H1 (cell line): ENCODE measurements around the gene SMIM23. TPM values are rescaled to one million over a fixed set of nuclear protein-coding genes. Genes with fewer than 3 reads are reported as not detected.

Experiments
- CTCF ChIA-PET: fragments of 300-600 bp; sonication (Branson Sonifier 250); formaldehyde crosslinking; loops from one replicate; lab custom pipeline; 2021; ENCODE audit not compliant: partially characterized antibody; lab: Charles Lee
- POLR2A ChIA-PET: fragments of 300-600 bp; sonication (Branson Sonifier 250); formaldehyde crosslinking; loops from one replicate; lab custom pipeline; 2021; ENCODE audit warnings: inconsistent platforms; ENCODE audit not compliant: partially characterized antibody; lab: Charles Lee
- DNase-seq, 2 experiments: peaks; one replicate each; pipeline versions ENCODE4 v3.0.0 to v3.0.0-alpha.2; 2010 to 2022; ENCODE audit warnings: low spot score in 2 of 2, low read depth in 1 of 2, mixed read lengths in 1 of 2
- FAIRE-seq: peaks from 2 replicates; lab custom pipeline; 2011; peaks lifted over from hg19 to GRCh38; lab: Jason Lieb, UNC
- H2AFZ ChIP-seq: 2 replicates; pipeline ENCODE4 v1.8.1; 2012; ENCODE audit warnings: low read length, inconsistent platforms
- H2AK5ac ChIP-seq: 2 replicates; pipeline ENCODE4 v1.6.1; 2013; ENCODE audit warnings: low read depth, low read length
- H2BK120ac ChIP-seq: replicated peaks from 2 replicates; pipeline ENCODE3; 2013; ENCODE audit warnings: low read depth, low read length, inconsistent platforms
- H2BK12ac ChIP-seq: 2 replicates; pipeline ENCODE4 v1.6.1; 2013; ENCODE audit warnings: low read depth, low read length
- H2BK15ac ChIP-seq: 2 replicates; pipeline ENCODE4 v1.6.1; 2013; ENCODE audit warnings: low read length
- H2BK20ac ChIP-seq: 2 replicates; pipeline ENCODE4 v1.6.1; 2013; ENCODE audit warnings: low read length
- H2BK5ac ChIP-seq: 2 replicates; pipeline ENCODE4 v1.6.1; 2013; ENCODE audit warnings: low read depth, low read length
- H3K14ac ChIP-seq: 2 replicates; pipeline ENCODE4 v1.6.1; 2013; ENCODE audit warnings: inconsistent platforms; ENCODE audit not compliant: insufficient read length
- H3K18ac ChIP-seq: 2 replicates; pipeline ENCODE4 v1.6.1; 2013; ENCODE audit warnings: low read length; ENCODE audit errors: extremely low read depth
- H3K23ac ChIP-seq: 2 replicates; pipeline ENCODE4 v1.6.1; 2013; ENCODE audit warnings: inconsistent platforms; ENCODE audit not compliant: insufficient read length
- H3K23me2 ChIP-seq: 2 replicates; pipeline ENCODE4 v1.6.1; 2013; ENCODE audit warnings: low read depth, low read length
- H3K27ac ChIP-seq: 2 replicates; pipeline ENCODE4 v1.6.1; 2011; ENCODE audit warnings: low read depth, low read length, inconsistent platforms
- H3K27me3 ChIP-seq, 4 experiments: replicated peaks in 1 of 4; 1 replicate in 1 of 4; 2 replicates in 3 of 4; pipeline versions ENCODE4 v1.6.1 to v1.8.1; 2011 to 2013; ENCODE audit warnings: low read length in 3 of 4, mild to moderate bottlenecking in 3 of 4, inconsistent platforms in 2 of 4, mixed read lengths in 2 of 4, moderate library complexity in 1 of 4; ENCODE audit not compliant: control insufficient read depth in 3 of 4, insufficient read depth in 3 of 4; ENCODE audit errors: extremely low read depth in 1 of 4
- H3K36me3 ChIP-seq, 4 experiments: 2 replicates each; pipeline versions ENCODE4 v1.6.1 to v1.8.1; 2011 to 2013; ENCODE audit warnings: mild to moderate bottlenecking in 4 of 4, low read length in 3 of 4, moderate library complexity in 2 of 4, control low read depth in 1 of 4, inconsistent platforms in 1 of 4; ENCODE audit not compliant: insufficient read depth in 4 of 4, control insufficient read depth in 2 of 4
- H3K4ac ChIP-seq: replicated peaks from 2 replicates; pipeline ENCODE3; 2013; ENCODE audit warnings: low read length, low read depth, mixed read lengths, inconsistent platforms; ENCODE audit not compliant: insufficient read length
- H3K4me1 ChIP-seq, 4 experiments: replicated peaks in 1 of 4; 1 replicate in 1 of 4; 2 replicates in 3 of 4; pipeline versions ENCODE4 v1.6.1 to v1.8.1; 2011 to 2013; ENCODE audit warnings: low read length in 3 of 4, inconsistent platforms in 2 of 4, mixed read lengths in 1 of 4; ENCODE audit not compliant: insufficient read depth in 4 of 4, control insufficient read depth in 3 of 4
- H3K4me2 ChIP-seq, 2 experiments: 2 replicates each; pipeline versions ENCODE4 v1.6.1 to v1.8.1; 2011 to 2013; ENCODE audit warnings: low read depth in 2 of 2, low read length in 2 of 2, control low read depth in 1 of 2, inconsistent platforms in 1 of 2, mild to moderate bottlenecking in 1 of 2; ENCODE audit not compliant: insufficient read depth in 1 of 2
- H3K4me3 ChIP-seq, 4 experiments: fragments of 200-600, 300-600 bp in 1 of 4; sonication (generic), shearing (Covaris generic), sonication (Bioruptor Twin) in 1 of 4; 2 replicates each; pipeline versions ENCODE4 v1.5.1 to v1.8.1; 2011 to 2016; ENCODE audit warnings: low read length in 4 of 4, low read depth in 3 of 4, control low read depth in 2 of 4, inconsistent platforms in 2 of 4, mild to moderate bottlenecking in 2 of 4, mixed read lengths in 1 of 4, moderate library complexity in 1 of 4; ENCODE audit not compliant: insufficient read depth in 2 of 4; ENCODE audit errors: extremely low read depth in 1 of 4
- H3K56ac ChIP-seq: replicated peaks from 2 replicates; pipeline ENCODE3; 2013; ENCODE audit warnings: low read depth, mild to moderate bottlenecking, mixed read lengths, low read length, inconsistent platforms; ENCODE audit not compliant: insufficient read length
- H3K79me1 ChIP-seq: 2 replicates; pipeline ENCODE4 v1.6.1; 2013; ENCODE audit warnings: low read depth, low read length, control low read depth
- H3K79me2 ChIP-seq, 2 experiments: 2 replicates each; pipeline versions ENCODE4 v1.6.1 to v1.8.1; 2012 to 2013; ENCODE audit warnings: low read length in 2 of 2, mild to moderate bottlenecking in 2 of 2, inconsistent platforms in 1 of 2; ENCODE audit not compliant: insufficient read depth in 2 of 2, control insufficient read depth in 1 of 2
- H3K9ac ChIP-seq, 4 experiments: replicated peaks in 1 of 4; 1 replicate in 1 of 4; 2 replicates in 3 of 4; pipeline versions ENCODE4 v1.6.1 to v1.8.1; 2011 to 2013; ENCODE audit warnings: low read depth in 3 of 4, low read length in 3 of 4, control low read depth in 2 of 4, mild to moderate bottlenecking in 2 of 4, moderate library complexity in 2 of 4, inconsistent platforms in 1 of 4; ENCODE audit errors: extremely low read depth in 1 of 4
- H3K9me3 ChIP-seq, 2 experiments: 2 replicates each; pipeline versions ENCODE4 v1.6.1 to v1.8.1; 2012 to 2013; ENCODE audit warnings: mild to moderate bottlenecking in 2 of 2, moderate library complexity in 2 of 2, control low read depth in 1 of 2, inconsistent platforms in 1 of 2, low read depth in 1 of 2, low read length in 1 of 2, mixed read lengths in 1 of 2; ENCODE audit not compliant: insufficient read depth in 2 of 2
- H4K20me1 ChIP-seq, 2 experiments: replicated peaks in 1 of 2; 2 replicates each; pipeline versions ENCODE3 to v1.8.1; 2011 to 2013; ENCODE audit warnings: inconsistent platforms in 2 of 2, low read length in 2 of 2, mild to moderate bottlenecking in 1 of 2; ENCODE audit not compliant: insufficient read depth in 2 of 2, control insufficient read depth in 1 of 2
- H4K5ac ChIP-seq: 2 replicates; pipeline ENCODE4 v1.6.1; 2013; ENCODE audit warnings: low read length, low read depth, mixed read lengths, inconsistent platforms; ENCODE audit not compliant: insufficient read length
- H4K8ac ChIP-seq: 2 replicates; pipeline ENCODE4 v1.8.0; 2013; ENCODE audit warnings: mild to moderate bottlenecking, moderate library complexity, low read length, inconsistent platforms; ENCODE audit not compliant: insufficient read depth; ENCODE audit errors: extremely low read depth
- H4K91ac ChIP-seq: replicated peaks from 2 replicates; pipeline ENCODE3; 2013; ENCODE audit warnings: low read length, mixed read lengths, inconsistent platforms; ENCODE audit not compliant: insufficient read length
- EP300 ChIP-seq, 2 experiments: IDR thresholded peaks; 1 replicate in 1 of 2; 2 replicates in 1 of 2; pipeline ENCODE4 v1.6.1; 2011 to 2012; ENCODE audit warnings: low read depth in 2 of 2, low read length in 2 of 2, mild to moderate bottlenecking in 2 of 2, borderline replicate concordance in 1 of 2, inconsistent platforms in 1 of 2, moderate library complexity in 1 of 2
- FOSL1 ChIP-seq: IDR thresholded peaks from 2 replicates; pipeline ENCODE4 v1.6.1; 2011; ENCODE audit warnings: mild to moderate bottlenecking, low read depth, low read length, moderate library complexity; ENCODE audit not compliant: insufficient read depth
- JUN ChIP-seq: IDR thresholded peaks from 2 replicates; pipeline ENCODE4 v1.6.1; 2011; ENCODE audit warnings: low read depth, mild to moderate bottlenecking, improper control_type of control experiment, low read length
- MAFK ChIP-seq: IDR thresholded peaks from 2 replicates; pipeline ENCODE4 v1.6.1; 2012; ENCODE audit warnings: low read depth, mild to moderate bottlenecking, improper control_type of control experiment, low read length
- MAX ChIP-seq: IDR thresholded peaks from 2 replicates; pipeline ENCODE4 v1.6.1; 2012; ENCODE audit warnings: inconsistent platforms
- TEAD4 ChIP-seq: IDR thresholded peaks from 2 replicates; pipeline ENCODE4 v1.6.1; 2012; ENCODE audit warnings: low read depth, low read length, inconsistent platforms, mixed read lengths
- WGBS, 2 experiments: shearing (Covaris generic) in 1 of 2; methylation state at CpG; one replicate each; pipeline versions ENCODE4 v1.1.6 to v1.1.7; 2013 to 2015; ENCODE audit warnings: low lambda C conversion rate in 2 of 2, mixed read lengths in 2 of 2, inconsistent platforms in 1 of 2, low coverage in 1 of 2, missing lambda C conversion rate in 1 of 2; ENCODE audit not compliant: insufficient replicate concordance in 2 of 2, insufficient coverage in 1 of 2, insufficient read length in 1 of 2; ENCODE audit errors: extremely low coverage in 1 of 2, missing lambda C conversion rate in 1 of 2; 5-methylcytosine and 5-hydroxymethylcytosine counted together
- polyA plus RNA-seq, 7 experiments: library from polyadenylated mRNA; depleted of rRNA in 3 of 7; stranded (reverse) in 5 of 7; unstranded in 2 of 7; fragments of >200 nt in 5 of 7; fragments of 200-250 nt in 2 of 7; gene quantifications; 1 replicate in 5 of 7; 2 replicates in 1 of 7; 4 replicates in 1 of 7; pipeline versions ENCODE4 v1.2.1 to v1.2.3, GENCODE V29; 2011 to 2013; ENCODE audit warnings: missing spikeins in 2 of 7, mixed read lengths in 2 of 7
- total RNA-seq: library from RNA; stranded (reverse); fragmentation: NEBNext Ultra II Directional; extraction: Animal tissue kit (Norgen Biotek cat#: 25700); gene quantifications from 2 replicates; pipeline ENCODE4 v1.2.1, GENCODE V29; 2021

Gene SMIM23
- total and polyA plus RNA-seq, 2 of the 8 experiments (the other 6 are each of a cell fraction or from before 2014, with no cell fraction given): not detected

- Histone ChIP-seq H3K23ac (no peak overlapping the region), H2BK120ac (no peak overlapping the region), H3K79me2 (no peaks in the 10 kb centered on the region), H3K56ac (no peak overlapping the region), H3K9me3 (peaks cover 0 to 3% of the 10 kb centered on the region in 2 experiments; a peak in 1 of 4 replicates), H3K4me1 (no peaks in the 10 kb centered on the region), H3K27ac (no peak overlapping the region), H3K4ac (no peak overlapping the region), H4K20me1 (no peaks in the 10 kb centered on the region), H3K23me2 (no peaks in the 10 kb centered on the region), H3K4me2 (no peak overlapping the region), H3K4me3 (no peak overlapping the region), H3K14ac (no peak overlapping the region), H3K27me3 (no peaks in the 10 kb centered on the region), H3K79me1 (no peaks in the 10 kb centered on the region; the same call in 1 of the 2 replicates), H2AFZ (no peak overlapping the region), H2BK12ac (no peak overlapping the region), H2BK5ac (no peak overlapping the region), H4K5ac (no peak overlapping the region), H4K91ac (no peak overlapping the region), H2BK15ac (no peak overlapping the region), H2AK5ac (no peak overlapping the region), H4K8ac (no peak overlapping the region), H3K9ac (no peak overlapping the region), H3K18ac (no peak overlapping the region), H3K36me3 (no peaks in the 10 kb centered on the region), H2BK20ac (no peak overlapping the region)
- TF ChIP-seq EP300 (IDR thresholded peaks at IDR 0.05; ENCODE audit: borderline replicate concordance in 1 of 2, low read depth in 2 of 2, low read length in 2 of 2) (no peak), FOSL1 (no peak), MAX (no peak), TEAD4 (no peak), JUN (no peak), MAFK (no peak)
- DNase-seq (no peak), FAIRE-seq (no peak)
- ChIA-PET POLR2A (interaction anchor here (1.1 kb wide), 1 partner anchor 12 kb away, joined by 4 read pairs; no protein-coding TSS in a partner anchor), CTCF (interaction anchor here (0.6 to 4.0 kb wide), 8 partner anchors 11 to 229 kb away, joined by 3 to 33 read pairs (median 4); no protein-coding TSS in a partner anchor)
- 84% methylated on average over 12 of the region's 12 CpGs; no CpG with 5 or more reads in 1 of the 2 experiments for WGBS, 2 experiments
These were observed 52.4 kb downstream of the SMIM23 start for GRCh38 chr5:171838066-171838465.
